GM12878 (cell line): Measurements from ENCODE around the gene GPR107. TPM values are rescaled to one million over a fixed set of nuclear protein-coding genes. Genes with fewer than 3 reads are reported as not detected.

Source experiments
- ATAC-seq: fragments of 200-7000 bp; cut with Tn5 transposase; 3 replicates; pipeline ENCODE4 v1.9.1; 2020; ENCODE audit warnings: mild to moderate bottlenecking, moderate library complexity
- BruUV-seq: library from RNA; stranded (reverse); fragments of 400-500 nt; replicated peaks from 2 replicates; lab custom pipeline; 2021; lab: Mats Ljungman, UMichigan
- CTCF ChIA-PET: fragments of 300-600 bp; sonication (Branson Sonifier 250); formaldehyde crosslinking; extraction: SDS; loops from one replicate; lab custom pipeline; 2021; ENCODE audit warnings: inconsistent platforms; lab: Yijun Ruan, JAX
- POLR2A ChIA-PET: fragments of 350-600 bp; formaldehyde crosslinking; extraction: SDS; loops from one replicate; lab custom pipeline; 2021; ENCODE audit warnings: inconsistent platforms; lab: Charles Lee
- RAD21 ChIA-PET: fragments of 300-600 bp; sonication (Branson Sonifier 250); formaldehyde crosslinking; loops from one replicate; lab custom pipeline; 2023; ENCODE audit warnings: antibody characterized with exemption; ENCODE audit not compliant: unreplicated experiment; lab: Charles Lee
- SMC1A ChIA-PET: fragments of 300-600 bp; sonication (Branson Sonifier 250); formaldehyde crosslinking; loops from one replicate; lab custom pipeline; 2023; ENCODE audit not compliant: unreplicated experiment, uncharacterized antibody; lab: Charles Lee
- DNase-seq: peaks from one replicate; pipeline ENCODE4 v3.0.0-alpha.2; 2011; ENCODE audit warnings: low read depth, low spot score
- FAIRE-seq: peaks from 3 replicates; lab custom pipeline; 2011; peaks lifted over from hg19 to GRCh38; lab: Jason Lieb, UNC
- H2AFZ ChIP-seq: 2 replicates; pipeline ENCODE4 v1.6.0; 2011; ENCODE audit warnings: low read depth, low read length, control low read depth; ENCODE audit not compliant: control insufficient read depth
- H3K27ac ChIP-seq: 2 replicates; pipeline ENCODE4 v1.5.1; 2011; ENCODE audit warnings: control low read depth; ENCODE audit not compliant: control insufficient read depth, insufficient read depth
- H3K27me3 ChIP-seq, 2 experiments: replicated peaks in 1 of 2; 2 replicates each; pipeline versions ENCODE4 v1.6.0 to v1.6.1; 2011; ENCODE audit warnings: low read length in 1 of 2; ENCODE audit not compliant: control insufficient read depth in 2 of 2, insufficient read depth in 2 of 2
- H3K36me3 ChIP-seq, 2 experiments: 2 replicates each; pipeline ENCODE4 v1.5.1; 2011; ENCODE audit warnings: low read length in 1 of 2; ENCODE audit not compliant: control insufficient read depth in 2 of 2, insufficient read depth in 2 of 2
- H3K4me1 ChIP-seq: 2 replicates; pipeline ENCODE4 v1.6.1; 2011; ENCODE audit warnings: mild to moderate bottlenecking, low read length, moderate library complexity, mixed read lengths; ENCODE audit not compliant: control insufficient read depth, insufficient read depth
- H3K4me2 ChIP-seq: 2 replicates; pipeline ENCODE4 v1.6.0; 2011; ENCODE audit warnings: control low read depth; ENCODE audit not compliant: control insufficient read depth, insufficient read depth
- H3K4me3 ChIP-seq: fragments of 200-600 bp; sonication (generic); 2 replicates; pipeline ENCODE4 v1.5.1; 2016
- H3K79me2 ChIP-seq: 2 replicates; pipeline ENCODE4 v1.6.0; 2011; ENCODE audit warnings: low read length; ENCODE audit not compliant: control insufficient read depth, insufficient read depth
- H3K9ac ChIP-seq: 2 replicates; pipeline ENCODE4 v1.8.0; 2011; ENCODE audit warnings: low read length, control low read depth, mixed read lengths; ENCODE audit not compliant: control insufficient read depth, insufficient read depth
- H3K9me3 ChIP-seq: replicated peaks from 3 replicates; pipeline ENCODE4 v1.5.1; 2011; ENCODE audit warnings: mild to moderate bottlenecking, low read length; ENCODE audit not compliant: control insufficient read depth, insufficient read depth
- H4K20me1 ChIP-seq: 2 replicates; pipeline ENCODE4 v1.6.0; 2011; ENCODE audit not compliant: control insufficient read depth, insufficient read depth
- BCL11A ChIP-seq: IDR thresholded peaks from 2 replicates; pipeline ENCODE4 v1.6.1; 2011; ENCODE audit warnings: low read depth, low read length
- BHLHE40 ChIP-seq, 2 experiments: fragments of 450-650 bp in 1 of 2; IDR thresholded peaks; 2 replicates each; pipeline ENCODE4 v1.6.1; 2011 to 2017; ENCODE audit warnings: low read depth in 2 of 2, borderline replicate concordance in 1 of 2, improper control_type of control experiment in 1 of 2, low read length in 1 of 2, mild to moderate bottlenecking in 1 of 2
- BRCA1 ChIP-seq: IDR thresholded peaks from 2 replicates; pipeline ENCODE4 v1.6.1; 2011; ENCODE audit warnings: low read depth, low read length, improper control_type of control experiment
- CEBPB ChIP-seq, 2 experiments: fragments of 150-350 bp in 1 of 2; IDR thresholded peaks; 2 replicates each; pipeline ENCODE4 v1.6.1; 2012 to 2014; ENCODE audit warnings: low read depth in 2 of 2, low read length in 2 of 2, borderline replicate concordance in 1 of 2, inconsistent platforms in 1 of 2
- ESRRA ChIP-seq: IDR thresholded peaks from 2 replicates; pipeline ENCODE4 v1.6.1; 2012; ENCODE audit warnings: mild to moderate bottlenecking, low read length, improper control_type of control experiment
- LARP7 ChIP-seq: fragments of 450-650 bp; IDR thresholded peaks from 2 replicates; pipeline ENCODE4 v1.6.1; 2017; ENCODE audit warnings: mild to moderate bottlenecking
- MYC ChIP-seq: IDR thresholded peaks from 2 replicates; pipeline ENCODE4 v1.6.1; 2011; ENCODE audit warnings: mild to moderate bottlenecking, low read length, moderate library complexity, inconsistent platforms; ENCODE audit not compliant: insufficient read depth, insufficient replicate concordance, insufficient read length, severe bottlenecking
- NFYA ChIP-seq: IDR thresholded peaks from 2 replicates; pipeline ENCODE4 v1.6.1; 2011; ENCODE audit warnings: low read depth, mild to moderate bottlenecking, low read length, improper control_type of control experiment, borderline replicate concordance
- POLR2AphosphoS5 ChIP-seq: IDR thresholded peaks from 2 replicates; pipeline ENCODE4 v1.6.1; 2011; ENCODE audit warnings: mild to moderate bottlenecking, low read length, inconsistent platforms
- STAT1 ChIP-seq: fragments of 450-650 bp; conservative IDR thresholded peaks from 2 replicates; pipeline ENCODE4 v1.6.1; 2014; ENCODE audit warnings: antibody characterized with exemption, mild to moderate bottlenecking
- STAT3 ChIP-seq: IDR thresholded peaks from 2 replicates; pipeline ENCODE4 v1.6.1; 2011; ENCODE audit warnings: low read depth, low read length, improper control_type of control experiment
- YY1 ChIP-seq: IDR thresholded peaks from 2 replicates; pipeline ENCODE4 v1.6.1; 2011; ENCODE audit warnings: low read depth, mild to moderate bottlenecking, low read length
- WGBS: methylation state at CpG from one replicate; pipeline ENCODE4 v1.1.6; 2016; ENCODE audit warnings: low lambda C conversion rate; ENCODE audit not compliant: insufficient replicate concordance, insufficient coverage; ENCODE audit errors: missing lambda C conversion rate; 5-methylcytosine and 5-hydroxymethylcytosine counted together
- in situ Hi-C: fragments of 300-500 bp; cut with MboI; formaldehyde crosslinking; loops from 9 replicates; pipeline ENCODE4 v1.14.3; 2018; ENCODE audit warnings: mixed read lengths
- intact Hi-C: fragments of 100-400 bp; cut with micrococcal nuclease; formaldehyde crosslinking; loops from one replicate; pipeline ENCODE4 v1.14.2; 2022; ENCODE audit not compliant: unreplicated experiment
- polyA plus RNA-seq, 11 experiments: library from polyadenylated mRNA; depleted of rRNA in 4 of 11; unstranded in 6 of 11; stranded (reverse) in 5 of 11; fragments of >200 nt; fragmentation: Nextera tagmentation in 4 of 11; fragmentation: Illumina TruSeq in 1 of 11; extraction: Ambion mirVana in 4 of 11; extraction: Trizol in 1 of 11; gene quantifications; 1 replicate in 1 of 11; 2 replicates in 10 of 11; pipeline versions ENCODE4 v1.2.1 to v1.2.3, GENCODE V29; 2011 to 2016; ENCODE audit warnings: inconsistent platforms in 2 of 11, missing spikeins in 2 of 11, low read depth in 1 of 11
- total RNA-seq, 4 experiments: library from RNA; depleted of rRNA in 3 of 4; stranded (reverse); fragments of >200 nt in 3 of 4; fragmentation: Illumina TruSeq in 1 of 4; extraction: Trizol in 1 of 4; gene quantifications; 2 replicates each; pipeline versions ENCODE4 v1.2.1 to v1.2.3, GENCODE V29; 2013 to 2021

Gene GPR107
- total and polyA plus RNA-seq, 10 of the 15 experiments (the other 5 are each of a cell fraction or from before 2014, with no cell fraction given) = 2.7 to 21.4 (median 10.6) TPM

DNA sequence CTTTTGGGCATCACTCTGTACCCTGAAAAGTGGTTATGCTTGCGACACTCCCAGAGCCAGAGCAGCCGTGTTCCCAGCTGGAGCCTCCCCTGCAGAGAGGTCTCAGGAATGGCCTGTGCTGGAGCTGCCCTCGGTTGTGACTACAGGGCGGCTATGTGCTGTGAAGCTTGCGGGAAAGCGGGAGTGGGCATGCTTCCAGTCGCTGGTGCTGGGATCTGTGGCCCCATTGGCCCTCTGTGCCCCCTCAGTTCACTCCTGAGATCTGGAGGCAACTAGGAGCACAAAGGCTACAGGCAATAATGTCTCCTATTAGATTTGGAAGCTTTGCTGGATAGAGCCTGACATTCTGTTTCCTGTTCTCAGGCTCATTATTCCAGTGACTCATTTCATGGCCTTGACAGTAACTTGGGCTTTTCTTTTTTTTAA, 56.9 kb downstream of the GPR107 start (continued):
- no peak for TF ChIP-seq ESRRA
- no peak for TF ChIP-seq NFYA
- no peak for TF ChIP-seq LARP7
- TF ChIP-seq STAT1 = no peak
- TF ChIP-seq BRCA1 = no peak
- TF ChIP-seq BHLHE40 (IDR thresholded peaks at IDR 0.05; ENCODE audit: borderline replicate concordance in 1 of 2, low read depth in 2 of 2, low read length in 1 of 2) = no peak
- no peak for TF ChIP-seq BCL11A
- no peak for TF ChIP-seq CEBPB (IDR thresholded peaks at IDR 0.05; ENCODE audit: borderline replicate concordance in 1 of 2, low read depth in 2 of 2, low read length in 2 of 2)
- TF ChIP-seq, all 136 proteins: peak for 0

DNA sequence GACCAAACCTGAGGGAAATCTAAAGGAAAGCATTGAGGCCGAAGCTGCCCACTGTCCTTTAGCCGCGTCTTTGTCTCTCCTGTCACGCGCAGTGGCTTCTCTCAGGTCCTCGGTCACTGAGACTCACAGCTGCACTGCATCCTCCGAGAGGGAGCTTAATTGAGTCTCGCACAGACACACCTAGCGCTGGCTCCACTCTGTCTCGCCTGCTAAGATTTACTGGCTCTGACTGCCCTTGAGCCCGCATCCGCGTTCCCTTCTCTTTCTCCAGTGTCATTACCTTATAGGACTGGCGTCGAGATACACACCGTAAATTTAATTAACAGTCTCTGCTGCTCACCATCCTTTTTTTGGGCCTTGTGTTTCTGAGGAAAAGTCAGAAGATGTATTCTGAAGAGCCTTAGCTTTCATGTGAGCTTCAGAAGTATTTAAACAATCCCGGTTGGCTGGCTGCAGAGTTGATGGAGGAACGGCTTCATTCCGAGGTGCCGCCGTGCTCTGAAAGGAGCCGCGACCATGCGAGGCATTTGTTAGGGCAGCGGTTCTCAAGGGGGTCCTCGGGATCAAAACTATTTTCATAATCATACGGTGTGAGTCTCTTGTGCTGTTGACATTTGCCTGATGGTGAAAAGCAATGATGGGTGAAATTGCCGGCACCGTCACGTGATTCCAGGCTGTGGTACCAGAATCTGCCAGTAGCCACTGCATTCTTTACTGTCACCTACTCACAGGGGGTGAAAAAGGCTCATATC, 58.3 kb downstream of the GPR107 start:
- ChIA-PET SMC1A (interaction anchor here (1.1 to 1.4 kb wide), 3 partner anchors 16 to 118 kb away, joined by 3 read pairs; no protein-coding TSS in a partner anchor), CTCF (interaction anchor here (0.9 to 7.2 kb wide), 3 partner anchors 10 to 126 kb away, joined by 3 to 96 read pairs (median 5); no protein-coding TSS in a partner anchor), POLR2A (interaction anchor here (0.6 kb wide), 1 partner anchor 306 kb away, joined by 3 read pairs; no protein-coding TSS in a partner anchor), RAD21 (no interaction called here)
- in situ Hi-C loops (loop anchor here (5.0 kb wide), 1 partner anchor 125 kb away; no protein-coding TSS in a partner anchor), intact Hi-C loops (no loop called here)
- Histone ChIP-seq H3K79me2 (no peaks in the 10 kb centered on the region), H3K4me3 (no peak overlapping the region), H3K27ac (no peak overlapping the region), H3K4me2 (no peak overlapping the region), H3K9me3 (no peaks in the 10 kb centered on the region), H3K9ac (no peak overlapping the region), H3K4me1 (peaks cover 6% of the 10 kb centered on the region), H3K36me3 (peaks cover 2 to 13% of the 10 kb centered on the region in 2 experiments), H2AFZ (no peak overlapping the region), H3K27me3 (no peaks in the 10 kb centered on the region), H4K20me1 (no peaks in the 10 kb centered on the region)
- BruUV-seq = no TSS peak
- TF ChIP-seq STAT3 (no peak), MYC (no peak), YY1 (no peak), POLR2AphosphoS5 (no peak)
- WGBS = 93% methylated on average over 30 of the region's 30 CpGs
- FAIRE-seq (no peak), DNase-seq (no peak), ATAC-seq (no peak)
